ENCODE measurements around the gene TGFBI. TPM values are rescaled to one million over a fixed set of nuclear protein-coding genes. Genes with fewer than 3 reads are reported as not detected.

The TGFBI gene
- 606 and 842 TPM in 2 replicates for total RNA-seq

DNA sequence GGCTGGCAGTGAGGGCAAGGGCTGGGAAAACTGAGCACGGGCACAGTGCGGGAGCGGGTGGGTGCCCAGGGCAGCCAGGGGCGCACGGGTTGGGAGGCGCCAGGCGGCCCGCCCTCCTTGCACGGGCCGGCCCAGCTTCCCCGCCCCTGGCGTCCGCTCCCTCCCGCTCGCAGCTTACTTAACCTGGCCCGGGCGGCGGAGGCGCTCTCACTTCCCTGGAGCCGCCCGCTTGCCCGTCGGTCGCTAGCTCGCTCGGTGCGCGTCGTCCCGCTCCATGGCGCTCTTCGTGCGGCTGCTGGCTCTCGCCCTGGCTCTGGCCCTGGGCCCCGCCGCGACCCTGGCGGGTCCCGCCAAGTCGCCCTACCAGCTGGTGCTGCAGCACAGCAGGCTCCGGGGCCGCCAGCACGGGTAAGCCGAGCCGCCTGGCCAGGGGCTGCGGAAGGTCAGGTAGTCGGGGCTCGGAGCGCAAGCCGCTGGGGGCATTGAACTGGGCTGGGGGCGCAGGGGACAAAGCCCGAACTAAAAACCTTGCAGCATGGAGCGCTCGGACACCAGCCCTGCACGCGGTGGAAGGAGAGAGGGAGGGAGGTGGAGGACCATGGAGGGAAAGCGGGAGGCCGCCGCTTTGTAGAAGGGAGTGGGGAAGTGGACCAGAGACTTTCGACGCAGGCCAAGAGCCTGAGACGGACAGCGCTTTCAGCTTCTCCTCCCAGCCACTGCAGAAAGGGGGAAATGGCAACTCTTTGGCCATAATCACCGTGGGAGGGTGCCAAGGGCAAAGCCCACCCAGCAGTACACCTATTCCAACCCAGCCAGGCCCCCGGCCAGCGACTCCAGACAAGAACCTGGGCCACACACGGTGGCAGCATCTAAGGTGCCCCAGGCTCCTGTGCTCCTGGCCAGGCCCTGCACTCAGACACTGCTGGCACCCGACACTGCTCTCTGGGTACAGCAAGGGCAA, at the start of gene TGFBI:
Gene TGFBI, plus strand, starts transcription at position 207 of the 961 bp plus-strand sequence. Its CDS starts 68 bp downstream, at position 275.

Other genes starting within 250 kb of the TGFBI start
- not detected in 2 replicates for gene SLC25A48, start 194.3 kb upstream of the TGFBI start, total RNA-seq
- not detected in 2 replicates for gene IL9, start 133.1 kb upstream of the TGFBI start, total RNA-seq
- gene LECT2, start 74.0 kb upstream of the TGFBI start, total RNA-seq: not detected in 2 replicates
- 31.1 and 44.3 TPM in 2 replicates for gene SMAD5, start 103.9 kb downstream of the TGFBI start, total RNA-seq
- gene SMIM32, start 164.2 kb downstream of the TGFBI start, total RNA-seq: not detected in 2 replicates

All from pericardium fibroblast (primary cell).